Limb (tissue), 2 donors: ENCODE data around the gene FBXO22.
"Not testable (repeated sequence)": the region's sequence is repeated elsewhere in the genome, so short reads cannot be mapped to it uniquely, and the experiment has no call there.

Experiments used
- DNase-seq, 2 donors: peaks; one replicate each; pipeline ENCODE4 v3.0.0-alpha.2; 2016; ENCODE audit errors: extremely low spot score in 2 of 2

FBXO22 gene

GRCh38 chr15:75920079-75920478 lies 16.4 kb downstream of the FBXO22 start:
- no peak for DNase-seq

DNA sequence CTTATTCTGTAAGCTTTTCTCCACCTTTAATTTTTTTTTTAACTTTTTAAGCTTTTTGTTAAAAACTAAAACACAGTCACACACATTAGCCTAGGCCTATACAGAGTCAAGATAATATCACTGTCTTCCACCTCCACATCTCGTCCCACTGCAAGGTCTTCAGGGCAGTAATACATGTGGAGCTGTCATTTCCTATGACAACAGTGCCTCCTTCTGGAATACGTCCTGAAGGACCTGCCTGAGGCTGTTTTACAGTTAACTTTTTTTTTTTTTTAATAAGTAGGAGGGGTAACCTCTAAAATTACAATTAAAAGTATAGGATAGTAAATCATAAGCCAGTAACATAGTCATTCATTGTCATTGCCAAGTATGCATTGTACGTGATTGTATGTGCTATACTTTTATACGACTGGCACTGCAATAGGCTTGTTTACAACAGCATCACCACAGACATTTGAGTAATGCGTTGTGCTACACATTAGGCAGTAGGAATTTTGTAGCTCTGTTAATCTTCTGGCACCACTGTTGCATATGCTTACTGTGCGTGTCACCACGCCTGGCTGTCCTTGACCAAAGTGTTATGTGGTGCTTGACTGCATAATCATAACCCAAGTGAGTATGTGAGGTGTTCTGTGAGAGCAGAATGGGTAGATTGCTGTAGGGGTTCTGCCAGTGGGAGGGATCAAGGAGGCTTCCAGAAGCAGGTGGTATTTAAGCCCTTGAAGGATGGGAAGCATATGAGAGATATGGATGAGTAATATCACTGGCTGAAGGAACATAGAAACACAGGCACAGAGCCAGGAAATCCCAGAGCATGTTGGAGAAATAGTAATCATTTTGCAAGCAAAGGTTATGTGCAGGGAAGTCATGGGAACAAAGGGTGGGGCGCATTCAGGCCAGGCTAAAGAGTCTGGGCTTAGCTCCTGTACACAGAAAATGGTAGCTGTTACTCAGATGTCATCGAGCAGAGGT lies 18.3 kb downstream of the FBXO22 start:
- DNase-seq = no peak

DNA sequence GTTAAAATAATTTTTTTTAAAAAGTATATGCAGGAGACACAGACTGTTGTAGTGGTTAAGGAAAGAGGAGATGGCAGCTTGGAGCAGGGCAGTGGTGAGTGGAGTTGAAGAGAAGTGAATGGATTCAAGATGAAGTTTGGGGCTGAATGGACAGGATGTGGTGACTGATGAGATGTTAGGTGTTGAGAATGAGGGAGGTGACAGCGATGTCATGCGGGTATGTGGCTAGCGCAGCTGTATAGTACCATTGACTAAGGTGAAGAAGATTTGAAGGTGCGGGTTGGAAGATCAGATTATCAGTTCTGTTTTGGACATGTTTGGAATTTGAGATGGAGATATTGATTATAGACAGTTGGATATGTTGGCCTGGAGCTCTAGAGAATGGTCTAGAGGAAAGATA lies 20.1 kb downstream of the FBXO22 start:
- no peak for DNase-seq

DNA sequence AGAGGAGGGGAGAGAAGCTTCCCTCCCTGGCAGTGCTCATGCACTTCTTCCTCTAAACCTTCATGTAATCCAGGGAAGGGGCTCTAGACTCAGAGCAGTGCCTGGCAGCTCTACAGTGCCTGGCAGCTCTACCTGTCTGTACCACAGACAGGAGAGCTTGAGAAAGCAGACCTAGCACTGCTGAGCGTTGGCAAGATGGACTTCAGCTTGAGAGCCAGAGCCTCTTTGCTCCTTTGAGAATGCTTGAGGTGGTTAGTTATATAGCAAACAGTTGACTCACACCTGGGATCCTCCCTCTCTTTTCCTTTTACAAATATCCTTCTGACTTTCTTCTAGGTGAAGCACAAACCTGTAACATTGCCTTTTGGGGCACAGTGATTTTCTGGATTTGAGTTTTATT lies 20.9 kb downstream of the FBXO22 start:
- DNase-seq = no peak

DNA sequence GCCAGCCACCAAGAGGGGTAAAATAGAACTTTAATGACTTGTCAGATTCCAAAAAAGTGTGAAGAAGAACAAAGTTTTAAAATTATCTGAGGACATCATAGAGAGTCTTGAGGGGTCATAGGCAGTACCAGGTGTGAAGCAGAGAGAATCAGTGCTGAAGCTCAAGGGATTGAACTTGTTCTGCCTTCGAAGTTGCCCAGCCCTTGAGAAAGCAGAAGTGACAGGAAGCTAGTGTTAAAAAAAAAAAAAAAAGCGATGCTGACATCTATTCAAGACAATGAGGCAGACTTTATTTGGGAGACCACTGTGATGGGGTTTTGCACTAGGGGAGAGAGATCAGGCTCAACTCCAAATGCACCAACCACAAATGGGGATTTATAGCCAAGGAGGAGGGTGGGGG lies 21.8 kb downstream of the FBXO22 start:
- no peak for DNase-seq

DNA sequence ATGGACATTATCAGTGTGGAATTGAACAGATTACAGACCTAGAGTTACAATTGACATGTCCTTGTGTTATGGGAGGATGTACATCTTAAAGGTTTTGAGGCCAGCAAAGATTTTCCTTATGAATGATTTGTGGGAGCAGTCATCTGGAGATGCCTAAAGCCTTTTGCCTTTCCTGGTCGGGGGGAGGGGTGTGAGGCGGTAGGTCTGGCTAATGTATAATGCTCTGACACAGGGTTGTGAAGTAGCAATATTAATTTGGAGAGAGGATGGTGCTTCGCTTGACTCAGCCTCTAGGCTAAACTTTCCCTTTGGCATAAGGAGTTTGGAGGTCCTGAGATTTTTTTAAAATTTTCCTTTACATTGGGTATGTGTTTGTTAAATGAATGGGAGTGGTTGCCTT lies 23.3 kb downstream of the FBXO22 start:
- DNase-seq = no peak

DNA sequence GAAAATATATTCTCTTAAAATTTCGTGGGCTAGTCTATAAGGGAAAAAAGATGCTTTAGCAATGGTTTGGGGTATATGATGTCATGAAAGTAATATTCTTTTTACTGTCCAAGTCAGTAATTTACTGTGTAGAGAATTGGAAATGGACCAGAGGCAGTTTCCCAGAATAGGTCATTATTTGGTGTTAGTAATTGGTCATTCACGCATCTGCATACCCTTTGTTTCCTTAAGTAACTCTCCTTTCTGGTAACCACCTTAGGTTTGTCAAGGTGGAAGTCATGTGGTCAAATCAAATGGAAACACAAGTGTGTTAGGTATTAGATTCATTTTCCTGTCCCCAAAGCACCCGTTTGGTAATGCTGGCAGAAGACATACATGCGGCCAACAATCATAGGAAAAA lies 23.9 kb downstream of the FBXO22 start:
- DNase-seq = no peak

DNA sequence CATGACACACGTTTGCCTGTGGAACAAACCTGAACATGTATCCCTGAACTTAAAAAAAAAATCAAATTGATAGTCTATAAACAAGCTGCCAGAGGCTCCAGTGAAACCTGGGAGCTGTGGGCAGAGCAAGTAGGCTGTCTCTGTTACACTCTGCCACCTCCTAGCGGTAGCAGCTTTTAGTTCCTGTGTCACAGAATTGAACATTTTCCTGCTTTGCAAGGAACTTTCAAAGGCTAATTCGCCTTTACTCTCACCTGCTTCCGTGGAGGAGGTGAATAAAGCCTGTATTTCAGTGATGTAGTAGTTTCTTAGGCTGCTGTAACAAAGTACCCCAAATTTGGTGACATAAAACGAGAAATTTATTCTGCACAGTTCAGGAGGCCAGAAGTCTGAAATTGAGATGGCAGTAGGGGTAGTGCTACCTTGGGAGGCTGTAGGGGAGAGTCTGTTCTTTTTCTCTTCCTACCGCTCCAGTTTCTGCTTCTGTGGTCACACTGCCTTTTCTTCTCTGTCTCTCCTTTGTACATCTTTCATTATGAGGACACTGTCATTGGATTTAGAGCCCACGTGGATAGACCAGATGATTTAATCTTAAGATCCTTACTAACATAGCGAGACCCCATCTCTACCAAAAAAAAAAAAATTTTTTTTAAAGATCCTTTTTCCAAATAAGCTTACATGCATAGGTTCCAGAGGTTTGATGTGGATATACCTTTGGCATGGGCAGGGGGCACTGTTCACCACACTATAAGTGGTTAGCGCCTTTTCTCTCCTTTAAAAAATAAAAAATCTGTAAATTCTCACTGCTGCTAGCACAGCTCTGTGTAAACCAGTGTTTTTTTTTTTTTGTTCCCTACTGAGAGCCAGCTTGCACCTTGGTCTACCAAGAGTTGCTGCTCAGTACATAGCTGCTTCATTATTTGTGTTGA lies 25.3 kb downstream of the FBXO22 start:
- no peak for DNase-seq

DNA sequence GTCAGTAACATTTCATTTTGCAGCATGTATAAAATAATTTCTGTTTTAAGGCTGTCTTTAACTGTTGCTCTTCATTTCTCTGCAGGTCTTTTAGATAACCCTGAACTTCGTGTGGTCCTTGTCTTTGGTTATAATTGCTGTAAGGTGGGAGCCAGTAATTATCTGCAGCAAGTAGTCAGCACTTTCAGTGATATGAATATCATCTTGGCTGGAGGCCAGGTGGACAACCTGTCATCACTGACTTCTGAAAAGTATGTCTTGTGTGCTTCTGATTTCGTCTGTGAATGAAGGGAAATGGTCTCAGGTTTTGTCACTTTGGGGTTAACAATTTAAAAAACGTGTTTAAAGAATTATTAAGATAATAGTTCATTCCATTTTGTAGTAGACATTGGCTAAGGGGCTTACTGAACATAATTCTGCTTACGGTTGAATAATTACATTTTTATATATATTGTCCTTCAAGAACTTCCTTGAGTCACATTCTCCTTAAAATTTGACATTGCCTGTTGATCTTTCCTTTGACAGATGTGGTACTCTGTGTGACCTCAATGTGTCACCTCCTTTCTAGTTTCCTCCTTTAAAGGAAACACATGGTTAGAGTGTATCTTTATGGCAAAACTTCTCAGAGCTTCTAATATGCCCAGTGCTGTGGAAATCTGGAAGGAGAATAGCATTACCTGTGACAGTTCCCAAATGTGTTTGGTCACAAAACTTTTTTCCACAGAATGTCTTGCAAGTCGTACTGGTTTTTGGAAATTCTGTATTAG lies 26.3 kb downstream of the FBXO22 start:
- no peak for DNase-seq

DNA sequence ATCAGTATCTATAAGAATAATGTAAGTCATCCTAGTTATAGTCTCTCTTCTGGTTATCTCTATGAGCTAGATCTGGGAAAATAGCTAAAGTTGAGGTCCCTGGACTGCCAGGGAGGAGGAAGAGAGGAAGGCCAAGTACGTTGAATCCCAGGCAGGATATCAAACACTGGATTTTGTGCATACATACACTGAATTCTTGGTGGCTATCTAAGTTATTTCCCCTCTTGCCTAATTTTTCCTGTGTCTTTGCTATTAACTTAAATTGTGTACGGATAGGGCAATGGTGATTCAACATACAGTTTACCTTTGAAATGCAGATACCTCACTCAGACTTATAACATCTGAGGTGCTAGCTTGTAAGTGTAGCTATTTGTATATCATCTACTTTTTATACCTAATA lies 27.2 kb downstream of the FBXO22 start:
- DNase-seq = no peak

DNA sequence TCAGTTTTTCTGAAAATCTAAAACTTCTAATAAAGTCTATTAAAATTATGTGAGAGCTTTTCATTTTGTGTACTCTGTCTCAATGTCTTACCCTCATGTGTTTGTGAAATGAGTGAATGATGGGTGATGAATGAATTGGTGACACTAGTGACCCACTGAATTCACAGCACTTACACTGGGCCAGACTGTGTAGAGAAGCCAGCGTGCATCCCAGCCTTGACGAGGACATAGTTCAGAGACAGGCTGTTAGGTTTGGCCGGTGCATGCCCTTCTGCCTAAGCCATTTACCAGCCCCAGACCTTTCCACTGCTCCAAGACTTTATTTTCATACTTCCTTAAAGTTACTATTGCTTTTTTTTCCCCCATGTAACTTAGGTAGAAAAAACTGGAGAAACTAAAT lies 38.8 kb downstream of the FBXO22 start:
- no peak for DNase-seq

DNA sequence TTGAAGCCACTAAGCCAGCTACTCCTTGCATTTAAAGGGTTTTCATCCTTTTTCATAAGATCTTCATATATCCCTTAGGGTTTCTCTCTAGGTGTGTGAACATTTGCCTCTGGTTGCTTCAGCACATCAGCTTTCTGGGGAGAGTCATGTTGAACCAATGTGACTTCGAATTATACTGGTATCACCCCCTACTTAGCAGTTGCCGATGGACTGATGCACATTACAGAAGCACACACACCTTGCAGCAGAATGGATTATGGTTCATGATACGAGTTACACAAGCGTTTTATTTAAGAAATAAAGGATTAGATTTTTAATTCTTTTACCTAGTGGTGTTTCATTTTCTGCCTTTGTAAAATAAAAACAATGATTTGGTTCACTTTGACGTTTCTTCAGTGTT lies 39.6 kb downstream of the FBXO22 start:
- DNase-seq = no peak

- no peak for DNase-seq
Measured at GRCh38 chr15:75943713-75944215, 40.1 kb downstream of the FBXO22 start.

DNA sequence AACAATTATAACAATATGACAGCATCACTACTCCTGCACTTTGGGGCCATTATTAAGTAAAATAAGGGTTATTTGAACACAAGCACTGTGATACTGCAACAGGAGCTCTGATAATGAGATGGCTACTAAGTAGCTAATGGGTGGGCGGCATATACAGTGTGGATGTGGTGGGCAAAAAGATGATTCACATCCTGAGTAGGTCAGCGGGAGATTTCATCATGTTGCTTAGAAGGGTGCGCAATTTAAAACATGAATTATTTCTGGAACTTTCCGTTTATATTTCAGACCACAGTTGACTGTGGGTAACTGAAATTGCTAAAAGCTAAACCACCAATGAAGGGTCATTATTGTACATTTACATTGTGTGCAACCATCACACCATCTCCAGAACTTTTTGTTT lies 42.3 kb downstream of the FBXO22 start:
- no peak for DNase-seq

DNA sequence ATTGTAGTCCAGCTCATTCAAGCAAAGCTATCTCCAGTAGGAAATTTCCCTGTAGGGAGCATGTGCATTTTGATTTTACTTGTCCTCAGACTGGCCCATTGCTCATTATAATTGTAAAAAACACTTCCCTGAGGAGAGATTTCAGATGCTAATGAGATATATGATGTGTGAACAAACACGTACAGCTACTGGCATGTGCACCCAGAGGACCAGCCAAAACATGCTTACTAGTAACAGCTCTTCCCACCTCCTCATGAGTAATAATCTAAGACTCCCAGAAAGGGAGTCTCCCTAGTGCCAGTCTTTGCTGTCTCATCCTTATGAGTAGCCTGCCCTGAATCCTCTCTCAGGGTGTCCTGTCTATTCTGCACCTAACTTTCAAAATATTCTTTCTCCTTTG lies 43.4 kb downstream of the FBXO22 start:
- no peak for DNase-seq

DNA sequence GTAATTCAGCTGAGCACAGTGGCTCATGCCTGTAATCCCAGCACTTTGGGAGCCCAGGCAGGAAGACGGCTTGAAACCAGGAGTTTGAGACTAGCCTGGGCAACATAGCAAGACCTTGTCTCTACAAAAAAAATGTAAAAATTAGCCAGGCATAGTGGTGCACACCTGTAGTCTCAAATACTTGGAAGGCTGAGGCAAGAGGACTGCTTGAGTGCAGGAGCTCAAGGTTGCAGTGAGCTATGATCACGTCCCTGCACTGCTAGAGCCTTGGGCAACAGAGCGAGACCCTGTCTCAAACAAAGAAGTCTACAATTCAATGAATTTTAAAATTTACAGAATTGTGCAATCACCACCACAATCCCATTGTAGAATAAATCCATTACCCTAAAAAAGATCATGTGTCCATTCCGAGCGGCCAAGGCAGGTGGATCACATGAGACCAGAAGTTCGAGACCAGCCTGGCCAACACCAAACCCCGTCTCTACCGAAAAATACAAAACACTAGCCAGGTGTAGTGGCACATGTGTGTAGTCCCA lies 45.2 kb downstream of the FBXO22 start:
- DNase-seq = no peak

DNA sequence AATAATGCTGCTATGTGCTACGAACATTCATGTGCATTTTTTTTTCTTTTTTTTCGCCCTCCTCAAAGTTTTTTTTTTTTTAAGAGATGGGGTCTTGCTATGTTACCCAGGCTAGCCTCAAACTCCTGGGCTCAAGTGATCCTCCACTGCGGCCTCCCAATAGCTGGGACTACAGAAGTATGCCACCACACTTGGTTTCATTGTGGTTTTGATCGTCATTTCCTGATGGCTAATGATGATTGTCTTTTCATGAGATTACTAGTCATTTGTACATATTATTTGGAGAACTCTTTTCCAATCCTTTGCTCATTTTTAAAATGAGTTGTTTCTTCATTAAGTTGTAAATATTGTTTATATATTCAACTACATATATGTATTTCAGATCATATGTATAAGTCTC lies 48.8 kb downstream of the FBXO22 start:
- DNase-seq = no peak

- DNase-seq = no peak
Measured at GRCh38 chr15:75955720-75956119, 52.0 kb downstream of the FBXO22 start.

GRCh38 chr15:75961331-75961730 lies 57.7 kb downstream of the FBXO22 start:
- no peak for DNase-seq

- no peak for DNase-seq
Measured at GRCh38 chr15:75966073-75966472, 62.4 kb downstream of the FBXO22 start.

- not testable (repeated sequence) for DNase-seq
Measured at GRCh38 chr15:75976766-75977165, 73.1 kb downstream of the FBXO22 start.
